ENCODE results near the gene TANK. TPM values are rescaled to one million over a fixed set of nuclear protein-coding genes. Genes with fewer than 3 reads are reported as not detected.
A peak's percentile ranks its signal among the peaks of the same experiment; 100 is the strongest.

The TANK gene
- total and polyA plus RNA-seq, 4 donors = 17.2 to 62.1 (median 42.3) TPM

DNA sequence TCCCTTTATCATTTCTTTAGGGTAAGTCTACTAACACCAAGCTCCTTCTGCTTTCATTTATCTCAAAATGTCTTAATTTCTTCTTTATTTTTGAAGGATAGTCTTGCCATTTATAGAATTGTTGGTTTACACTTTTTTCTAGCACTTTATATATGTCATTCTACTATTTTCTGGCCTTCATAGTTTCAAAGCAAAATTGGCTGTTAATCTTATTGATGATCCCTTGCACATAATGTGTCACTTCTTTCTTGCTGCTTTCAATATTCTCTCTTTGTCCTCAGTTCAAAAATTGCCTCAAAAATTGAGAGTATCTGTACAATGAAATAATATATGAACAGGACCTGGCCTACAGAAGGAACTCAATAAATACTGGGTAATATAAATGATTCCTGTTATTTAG, 7.9 kb upstream of the TANK start:
- Histone ChIP-seq H3K27me3 (ENCODE audit: control insufficient read depth in 4 of 4, insufficient read depth in 4 of 4, low read length in 3 of 4) (no peaks in the 10 kb centered on the region), H3K36me3 (ENCODE audit: control insufficient read depth in 4 of 4, insufficient read depth in 3 of 4, low read depth in 1 of 4, low read length in 3 of 4) (no peaks in the 10 kb centered on the region), H3K4me1 (ENCODE audit: control insufficient read depth in 4 of 4, insufficient read depth in 4 of 4, low read length in 3 of 4) (no peaks in the 10 kb centered on the region), H3K27ac (ENCODE audit: low read depth in 1 of 2, low read length in 2 of 2) (no peak overlapping the region), H3K9me3 (ENCODE audit: control insufficient read depth in 4 of 4, low read length in 3 of 4) (peaks cover 0 to 22% (median 6%) of the 10 kb centered on the region in 4 donors), H3K4me3 (ENCODE audit: low read depth in 1 of 3, low read length in 3 of 3) (no peak overlapping the region), H3K9ac (ENCODE audit: low read depth in 1 of 2, low read length in 2 of 2) (no peak overlapping the region)
- DNase-seq (ENCODE audit: low spot score) = no peak
- TF ChIP-seq RXRA (IDR thresholded peaks at IDR 0.05) (no peak), HNF4G (IDR thresholded peaks at IDR 0.05) (no peak), FOXA1 (IDR thresholded peaks at IDR 0.05) (no peak), JUND (IDR thresholded peaks at IDR 0.05) (no peak), ZBTB33 (IDR thresholded peaks at IDR 0.05) (no peak), FOXA2 (IDR thresholded peaks at IDR 0.05) (no peak), HNF4A (conservative IDR thresholded peaks at IDR 0.05) (no peak), YY1 (IDR thresholded peaks at IDR 0.05) (no peak), MAX (IDR thresholded peaks at IDR 0.05) (no peak), ATF3 (IDR thresholded peaks at IDR 0.05) (no peak), TAF1 (conservative IDR thresholded peaks at IDR 0.05) (no peak), EGR1 (IDR thresholded peaks at IDR 0.05; ENCODE audit: low read depth in 2 of 2) (no peak), SP1 (IDR thresholded peaks at IDR 0.05) (no peak)
- TF ChIP-seq, protein P1, sequence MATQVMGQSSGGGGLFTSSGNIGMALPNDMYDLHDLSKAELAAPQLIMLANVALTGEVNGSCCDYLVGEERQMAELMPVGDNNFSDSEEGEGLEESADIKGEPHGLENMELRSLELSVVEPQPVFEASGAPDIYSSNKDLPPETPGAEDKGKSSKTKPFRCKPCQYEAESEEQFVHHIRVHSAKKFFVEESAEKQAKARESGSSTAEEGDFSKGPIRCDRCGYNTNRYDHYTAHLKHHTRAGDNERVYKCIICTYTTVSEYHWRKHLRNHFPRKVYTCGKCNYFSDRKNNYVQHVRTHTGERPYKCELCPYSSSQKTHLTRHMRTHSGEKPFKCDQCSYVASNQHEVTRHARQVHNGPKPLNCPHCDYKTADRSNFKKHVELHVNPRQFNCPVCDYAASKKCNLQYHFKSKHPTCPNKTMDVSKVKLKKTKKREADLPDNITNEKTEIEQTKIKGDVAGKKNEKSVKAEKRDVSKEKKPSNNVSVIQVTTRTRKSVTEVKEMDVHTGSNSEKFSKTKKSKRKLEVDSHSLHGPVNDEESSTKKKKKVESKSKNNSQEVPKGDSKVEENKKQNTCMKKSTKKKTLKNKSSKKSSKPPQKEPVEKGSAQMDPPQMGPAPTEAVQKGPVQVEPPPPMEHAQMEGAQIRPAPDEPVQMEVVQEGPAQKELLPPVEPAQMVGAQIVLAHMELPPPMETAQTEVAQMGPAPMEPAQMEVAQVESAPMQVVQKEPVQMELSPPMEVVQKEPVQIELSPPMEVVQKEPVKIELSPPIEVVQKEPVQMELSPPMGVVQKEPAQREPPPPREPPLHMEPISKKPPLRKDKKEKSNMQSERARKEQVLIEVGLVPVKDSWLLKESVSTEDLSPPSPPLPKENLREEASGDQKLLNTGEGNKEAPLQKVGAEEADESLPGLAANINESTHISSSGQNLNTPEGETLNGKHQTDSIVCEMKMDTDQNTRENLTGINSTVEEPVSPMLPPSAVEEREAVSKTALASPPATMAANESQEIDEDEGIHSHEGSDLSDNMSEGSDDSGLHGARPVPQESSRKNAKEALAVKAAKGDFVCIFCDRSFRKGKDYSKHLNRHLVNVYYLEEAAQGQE (IDR thresholded peaks at IDR 0.05) = no peak

DNA sequence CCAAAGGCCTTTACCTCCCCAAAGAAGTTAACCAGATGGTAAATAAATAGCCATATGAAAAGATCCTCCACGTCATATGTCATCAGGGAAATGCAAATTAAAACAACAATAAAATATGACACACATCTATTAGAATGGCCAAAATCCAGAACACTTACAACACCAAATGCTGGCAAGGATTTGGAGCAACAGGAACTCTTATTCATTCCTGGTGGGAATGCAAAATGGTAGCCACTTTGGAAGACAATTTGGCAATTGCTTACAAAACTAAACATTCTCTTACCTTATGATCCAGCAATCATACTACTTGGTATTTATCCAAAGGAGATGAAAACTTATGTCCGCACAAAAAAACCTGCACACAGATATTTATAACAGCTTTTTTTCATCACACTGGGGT, 1.3 kb upstream of the TANK start:
- H3K9me3 ChIP-seq (ENCODE audit: control insufficient read depth in 4 of 4, low read length in 3 of 4) = no peaks in the 10 kb centered on the region
- H3K27ac ChIP-seq (ENCODE audit: low read depth in 1 of 2, low read length in 2 of 2) = peak overlapping the region in 1 of 2 donors; percentile 82
- WGBS = 80% methylated on average over 2 of the region's 2 CpGs
- DNase-seq (ENCODE audit: low spot score) = no peak
- TF ChIP-seq ATF3 (IDR thresholded peaks at IDR 0.05) = no peak
- no peak for TF ChIP-seq JUND (IDR thresholded peaks at IDR 0.05)
- TF ChIP-seq NR2F2 (IDR thresholded peaks at IDR 0.05) = no peak
- TF ChIP-seq, protein P1 (IDR thresholded peaks at IDR 0.05) = no peak
- peaks cover 0 to 33% (median 19%) of the 10 kb centered on the region in 4 donors for H3K4me1 ChIP-seq (ENCODE audit: control insufficient read depth in 4 of 4, insufficient read depth in 4 of 4, low read length in 3 of 4)
- H3K9ac ChIP-seq (ENCODE audit: low read depth in 1 of 2, low read length in 2 of 2) = no peak overlapping the region
- no peak overlapping the region for H3K4me3 ChIP-seq (ENCODE audit: low read depth in 1 of 3, low read length in 3 of 3)
- peaks cover 0 to 2% (median 1%) of the 10 kb centered on the region in 4 donors for H3K36me3 ChIP-seq (ENCODE audit: control insufficient read depth in 4 of 4, insufficient read depth in 3 of 4, low read depth in 1 of 4, low read length in 3 of 4)
- no peaks in the 10 kb centered on the region for H3K27me3 ChIP-seq (ENCODE audit: control insufficient read depth in 4 of 4, insufficient read depth in 4 of 4, low read length in 3 of 4)
